H1 (cell line): ENCODE measurements around the gene UROC1. TPM values are rescaled to one million over a fixed set of nuclear protein-coding genes. Genes with fewer than 3 reads are reported as not detected.

Experiments used
- CTCF ChIA-PET: fragments of 300-600 bp; sonication (Branson Sonifier 250); formaldehyde crosslinking; loops from one replicate; lab custom pipeline; 2021; ENCODE audit not compliant: partially characterized antibody; lab: Charles Lee
- POLR2A ChIA-PET: fragments of 300-600 bp; sonication (Branson Sonifier 250); formaldehyde crosslinking; loops from one replicate; lab custom pipeline; 2021; ENCODE audit warnings: inconsistent platforms; ENCODE audit not compliant: partially characterized antibody; lab: Charles Lee
- DNase-seq, 2 experiments: peaks; one replicate each; pipeline versions ENCODE4 v3.0.0 to v3.0.0-alpha.2; 2010 to 2022; ENCODE audit warnings: low spot score in 2 of 2, low read depth in 1 of 2, mixed read lengths in 1 of 2
- FAIRE-seq: peaks from 2 replicates; lab custom pipeline; 2011; peaks lifted over from hg19 to GRCh38; lab: Jason Lieb, UNC
- H2AFZ ChIP-seq: 2 replicates; pipeline ENCODE4 v1.8.1; 2012; ENCODE audit warnings: low read length, inconsistent platforms
- H2AK5ac ChIP-seq: 2 replicates; pipeline ENCODE4 v1.6.1; 2013; ENCODE audit warnings: low read depth, low read length
- H2BK120ac ChIP-seq: replicated peaks from 2 replicates; pipeline ENCODE3; 2013; ENCODE audit warnings: low read depth, low read length, inconsistent platforms
- H2BK12ac ChIP-seq: 2 replicates; pipeline ENCODE4 v1.6.1; 2013; ENCODE audit warnings: low read depth, low read length
- H2BK15ac ChIP-seq: 2 replicates; pipeline ENCODE4 v1.6.1; 2013; ENCODE audit warnings: low read length
- H2BK20ac ChIP-seq: 2 replicates; pipeline ENCODE4 v1.6.1; 2013; ENCODE audit warnings: low read length
- H2BK5ac ChIP-seq: 2 replicates; pipeline ENCODE4 v1.6.1; 2013; ENCODE audit warnings: low read depth, low read length
- H3K14ac ChIP-seq: 2 replicates; pipeline ENCODE4 v1.6.1; 2013; ENCODE audit warnings: inconsistent platforms; ENCODE audit not compliant: insufficient read length
- H3K18ac ChIP-seq: 2 replicates; pipeline ENCODE4 v1.6.1; 2013; ENCODE audit warnings: low read length; ENCODE audit errors: extremely low read depth
- H3K23ac ChIP-seq: 2 replicates; pipeline ENCODE4 v1.6.1; 2013; ENCODE audit warnings: inconsistent platforms; ENCODE audit not compliant: insufficient read length
- H3K23me2 ChIP-seq: 2 replicates; pipeline ENCODE4 v1.6.1; 2013; ENCODE audit warnings: low read depth, low read length
- H3K27ac ChIP-seq: 2 replicates; pipeline ENCODE4 v1.6.1; 2011; ENCODE audit warnings: low read depth, low read length, inconsistent platforms
- H3K27me3 ChIP-seq, 4 experiments: replicated peaks in 1 of 4; 1 replicate in 1 of 4; 2 replicates in 3 of 4; pipeline versions ENCODE4 v1.6.1 to v1.8.1; 2011 to 2013; ENCODE audit warnings: low read length in 3 of 4, mild to moderate bottlenecking in 3 of 4, inconsistent platforms in 2 of 4, mixed read lengths in 2 of 4, moderate library complexity in 1 of 4; ENCODE audit not compliant: control insufficient read depth in 3 of 4, insufficient read depth in 3 of 4; ENCODE audit errors: extremely low read depth in 1 of 4
- H3K36me3 ChIP-seq, 4 experiments: 2 replicates each; pipeline versions ENCODE4 v1.6.1 to v1.8.1; 2011 to 2013; ENCODE audit warnings: mild to moderate bottlenecking in 4 of 4, low read length in 3 of 4, moderate library complexity in 2 of 4, control low read depth in 1 of 4, inconsistent platforms in 1 of 4; ENCODE audit not compliant: insufficient read depth in 4 of 4, control insufficient read depth in 2 of 4
- H3K4ac ChIP-seq: replicated peaks from 2 replicates; pipeline ENCODE3; 2013; ENCODE audit warnings: low read length, low read depth, mixed read lengths, inconsistent platforms; ENCODE audit not compliant: insufficient read length
- H3K4me1 ChIP-seq, 4 experiments: replicated peaks in 1 of 4; 1 replicate in 1 of 4; 2 replicates in 3 of 4; pipeline versions ENCODE4 v1.6.1 to v1.8.1; 2011 to 2013; ENCODE audit warnings: low read length in 3 of 4, inconsistent platforms in 2 of 4, mixed read lengths in 1 of 4; ENCODE audit not compliant: insufficient read depth in 4 of 4, control insufficient read depth in 3 of 4
- H3K4me2 ChIP-seq, 2 experiments: 2 replicates each; pipeline versions ENCODE4 v1.6.1 to v1.8.1; 2011 to 2013; ENCODE audit warnings: low read depth in 2 of 2, low read length in 2 of 2, control low read depth in 1 of 2, inconsistent platforms in 1 of 2, mild to moderate bottlenecking in 1 of 2; ENCODE audit not compliant: insufficient read depth in 1 of 2
- H3K4me3 ChIP-seq, 4 experiments: fragments of 200-600, 300-600 bp in 1 of 4; sonication (generic), shearing (Covaris generic), sonication (Bioruptor Twin) in 1 of 4; 2 replicates each; pipeline versions ENCODE4 v1.5.1 to v1.8.1; 2011 to 2016; ENCODE audit warnings: low read length in 4 of 4, low read depth in 3 of 4, control low read depth in 2 of 4, inconsistent platforms in 2 of 4, mild to moderate bottlenecking in 2 of 4, mixed read lengths in 1 of 4, moderate library complexity in 1 of 4; ENCODE audit not compliant: insufficient read depth in 2 of 4; ENCODE audit errors: extremely low read depth in 1 of 4
- H3K56ac ChIP-seq: replicated peaks from 2 replicates; pipeline ENCODE3; 2013; ENCODE audit warnings: low read depth, mild to moderate bottlenecking, mixed read lengths, low read length, inconsistent platforms; ENCODE audit not compliant: insufficient read length
- H3K79me1 ChIP-seq: 2 replicates; pipeline ENCODE4 v1.6.1; 2013; ENCODE audit warnings: low read depth, low read length, control low read depth
- H3K79me2 ChIP-seq, 2 experiments: 2 replicates each; pipeline versions ENCODE4 v1.6.1 to v1.8.1; 2012 to 2013; ENCODE audit warnings: low read length in 2 of 2, mild to moderate bottlenecking in 2 of 2, inconsistent platforms in 1 of 2; ENCODE audit not compliant: insufficient read depth in 2 of 2, control insufficient read depth in 1 of 2
- H3K9ac ChIP-seq, 4 experiments: replicated peaks in 1 of 4; 1 replicate in 1 of 4; 2 replicates in 3 of 4; pipeline versions ENCODE4 v1.6.1 to v1.8.1; 2011 to 2013; ENCODE audit warnings: low read depth in 3 of 4, low read length in 3 of 4, control low read depth in 2 of 4, mild to moderate bottlenecking in 2 of 4, moderate library complexity in 2 of 4, inconsistent platforms in 1 of 4; ENCODE audit errors: extremely low read depth in 1 of 4
- H3K9me3 ChIP-seq, 2 experiments: 2 replicates each; pipeline versions ENCODE4 v1.6.1 to v1.8.1; 2012 to 2013; ENCODE audit warnings: mild to moderate bottlenecking in 2 of 2, moderate library complexity in 2 of 2, control low read depth in 1 of 2, inconsistent platforms in 1 of 2, low read depth in 1 of 2, low read length in 1 of 2, mixed read lengths in 1 of 2; ENCODE audit not compliant: insufficient read depth in 2 of 2
- H4K20me1 ChIP-seq, 2 experiments: replicated peaks in 1 of 2; 2 replicates each; pipeline versions ENCODE3 to v1.8.1; 2011 to 2013; ENCODE audit warnings: inconsistent platforms in 2 of 2, low read length in 2 of 2, mild to moderate bottlenecking in 1 of 2; ENCODE audit not compliant: insufficient read depth in 2 of 2, control insufficient read depth in 1 of 2
- H4K5ac ChIP-seq: 2 replicates; pipeline ENCODE4 v1.6.1; 2013; ENCODE audit warnings: low read length, low read depth, mixed read lengths, inconsistent platforms; ENCODE audit not compliant: insufficient read length
- H4K8ac ChIP-seq: 2 replicates; pipeline ENCODE4 v1.8.0; 2013; ENCODE audit warnings: mild to moderate bottlenecking, moderate library complexity, low read length, inconsistent platforms; ENCODE audit not compliant: insufficient read depth; ENCODE audit errors: extremely low read depth
- H4K91ac ChIP-seq: replicated peaks from 2 replicates; pipeline ENCODE3; 2013; ENCODE audit warnings: low read length, mixed read lengths, inconsistent platforms; ENCODE audit not compliant: insufficient read length
- EGR1 ChIP-seq: IDR thresholded peaks from 2 replicates; pipeline ENCODE4 v1.6.1; 2011; ENCODE audit warnings: low read depth, low read length, borderline replicate concordance
- EP300 ChIP-seq, 2 experiments: IDR thresholded peaks; 1 replicate in 1 of 2; 2 replicates in 1 of 2; pipeline ENCODE4 v1.6.1; 2011 to 2012; ENCODE audit warnings: low read depth in 2 of 2, low read length in 2 of 2, mild to moderate bottlenecking in 2 of 2, borderline replicate concordance in 1 of 2, inconsistent platforms in 1 of 2, moderate library complexity in 1 of 2
- EZH2 ChIP-seq: fragments of 200-600 bp; sonication (generic); IDR thresholded peaks from 2 replicates; pipeline ENCODE4 v1.7.1; 2012; ENCODE audit warnings: low read depth, mild to moderate bottlenecking, moderate library complexity, low read length, inconsistent platforms; ENCODE audit not compliant: severe bottlenecking
- MAFK ChIP-seq: IDR thresholded peaks from 2 replicates; pipeline ENCODE4 v1.6.1; 2012; ENCODE audit warnings: low read depth, mild to moderate bottlenecking, improper control_type of control experiment, low read length
- RAD21 ChIP-seq, 2 experiments: IDR thresholded peaks in 1 of 2; conservative IDR thresholded peaks in 1 of 2; 2 replicates each; pipeline ENCODE4 v1.6.1; 2011; ENCODE audit warnings: low read depth in 2 of 2, low read length in 2 of 2, improper control_type of control experiment in 1 of 2, inconsistent platforms in 1 of 2, mild to moderate bottlenecking in 1 of 2, moderate library complexity in 1 of 2
- YY1 ChIP-seq: IDR thresholded peaks from 2 replicates; pipeline ENCODE4 v1.6.1; 2011; ENCODE audit warnings: low read depth, mild to moderate bottlenecking, low read length
- WGBS, 2 experiments: shearing (Covaris generic) in 1 of 2; methylation state at CpG; one replicate each; pipeline versions ENCODE4 v1.1.6 to v1.1.7; 2013 to 2015; ENCODE audit warnings: low lambda C conversion rate in 2 of 2, mixed read lengths in 2 of 2, inconsistent platforms in 1 of 2, low coverage in 1 of 2, missing lambda C conversion rate in 1 of 2; ENCODE audit not compliant: insufficient replicate concordance in 2 of 2, insufficient coverage in 1 of 2, insufficient read length in 1 of 2; ENCODE audit errors: extremely low coverage in 1 of 2, missing lambda C conversion rate in 1 of 2; 5-methylcytosine and 5-hydroxymethylcytosine counted together
- polyA plus RNA-seq, 7 experiments: library from polyadenylated mRNA; depleted of rRNA in 3 of 7; stranded (reverse) in 5 of 7; unstranded in 2 of 7; fragments of >200 nt in 5 of 7; fragments of 200-250 nt in 2 of 7; gene quantifications; 1 replicate in 5 of 7; 2 replicates in 1 of 7; 4 replicates in 1 of 7; pipeline versions ENCODE4 v1.2.1 to v1.2.3, GENCODE V29; 2011 to 2013; ENCODE audit warnings: missing spikeins in 2 of 7, mixed read lengths in 2 of 7
- total RNA-seq: library from RNA; stranded (reverse); fragmentation: NEBNext Ultra II Directional; extraction: Animal tissue kit (Norgen Biotek cat#: 25700); gene quantifications from 2 replicates; pipeline ENCODE4 v1.2.1, GENCODE V29; 2021

UROC1 gene
- total and polyA plus RNA-seq, 2 of the 8 experiments (the other 6 are each of a cell fraction or from before 2014, with no cell fraction given), result 0.03 TPM; not detected in 1

DNA sequence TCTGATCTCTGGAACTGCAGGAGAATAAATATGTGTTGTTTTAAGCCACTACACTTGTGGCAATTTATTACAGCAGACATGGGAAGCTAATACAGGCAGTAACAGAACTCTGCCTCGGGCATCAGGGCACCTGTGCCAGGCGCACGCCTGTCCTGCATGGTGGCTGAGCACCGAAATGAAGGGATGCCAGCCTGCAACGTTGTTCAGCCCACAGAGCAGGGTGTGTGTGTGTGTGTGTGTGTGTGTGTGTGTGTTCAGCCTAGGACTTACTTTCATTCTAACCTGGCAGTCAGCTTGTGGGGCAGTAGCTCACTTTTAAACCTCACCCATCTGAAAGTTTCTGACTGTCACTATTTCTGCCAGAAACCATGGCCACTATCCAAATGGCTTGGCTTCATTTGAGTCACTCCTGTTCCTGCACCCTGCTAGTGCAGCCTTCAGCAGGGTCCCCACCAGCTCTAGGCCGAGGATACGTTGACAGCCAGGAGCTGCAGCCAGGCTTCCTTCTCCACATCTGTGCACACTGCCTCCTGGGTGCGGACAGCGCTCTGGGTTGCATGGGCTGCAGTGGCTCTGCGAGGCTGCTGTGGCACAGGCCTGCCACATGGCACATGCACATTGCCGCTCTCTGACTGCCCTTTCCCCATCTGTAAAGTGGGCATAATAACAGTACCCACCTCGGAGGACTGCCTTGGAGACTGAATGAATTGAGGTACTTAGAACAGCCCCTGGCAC, 4.5 kb downstream of the UROC1 start:
- H3K4me1 ChIP-seq, result no peaks in the 10 kb centered on the region; a peak in 1 of 7 replicates
- H3K4me2 ChIP-seq, result no peak overlapping the region
- H2BK120ac ChIP-seq, result no peak overlapping the region
- no peak overlapping the region for H3K23ac ChIP-seq
- no peak overlapping the region for H2BK12ac ChIP-seq
- H4K5ac ChIP-seq, result no peak overlapping the region
- DNase-seq, result no peak
- H3K4me3 ChIP-seq, result no peak overlapping the region
- H2AK5ac ChIP-seq, result no peak overlapping the region
- no peak overlapping the region for H2BK20ac ChIP-seq
- no peak overlapping the region for H2BK5ac ChIP-seq
- H3K9me3 ChIP-seq, result no peaks in the 10 kb centered on the region
- no peak overlapping the region for H3K9ac ChIP-seq
- no peak for FAIRE-seq
- no peaks in the 10 kb centered on the region for H4K20me1 ChIP-seq
- H3K79me1 ChIP-seq, result no peaks in the 10 kb centered on the region
- H4K8ac ChIP-seq, result no peak overlapping the region
- CTCF ChIA-PET, result interaction anchor here (0.9 to 5.3 kb wide), 5 partner anchors 9 to 147 kb away, joined by 3 to 30 read pairs (median 8); partner anchors contain the start of gene CHST13
- H3K4ac ChIP-seq, result no peak overlapping the region
- H3K18ac ChIP-seq, result no peak overlapping the region
- H4K91ac ChIP-seq, result peak overlapping the region; percentile 42
- POLR2A ChIA-PET, result interaction anchor here (0.7 kb wide), 1 partner anchor 1089 kb away, joined by 3 read pairs; no protein-coding TSS in a partner anchor
- WGBS, 2 experiments, result 88% methylated on average over 12 of the region's 12 CpGs; no CpG with 5 or more reads in 1 of the 2 experiments
- H3K27me3 ChIP-seq, result no peaks in the 10 kb centered on the region
- H2BK15ac ChIP-seq, result no peak overlapping the region
- H3K27ac ChIP-seq, result no peak overlapping the region
- TF ChIP-seq EP300 (IDR thresholded peaks at IDR 0.05; ENCODE audit: borderline replicate concordance in 1 of 2, low read depth in 2 of 2, low read length in 2 of 2) (no peak), YY1 (no peak), RAD21 (IDR thresholded peaks at IDR 0.05 in 1 of 2, conservative IDR thresholded peaks at IDR 0.05 in 1 of 2; ENCODE audit: low read depth in 2 of 2, low read length in 2 of 2) (no peak), EGR1 (no peak), MAFK (no peak), EZH2 (no peak)
- no peaks in the 10 kb centered on the region; the same call in 1 of the 2 replicates for H3K23me2 ChIP-seq
- no peak overlapping the region for H3K56ac ChIP-seq
- no peaks in the 10 kb centered on the region for H3K36me3 ChIP-seq
- no peaks in the 10 kb centered on the region for H3K79me2 ChIP-seq
- no peak overlapping the region for H2AFZ ChIP-seq
- H3K14ac ChIP-seq, result no peak overlapping the region
